Hepatocyte (in vitro differentiated cells): Measurements from ENCODE around the gene LYVE1. TPM values are rescaled to one million over a fixed set of nuclear protein-coding genes. Genes with fewer than 3 reads are reported as not detected.
A peak's percentile ranks its signal among the peaks of the same experiment; 100 is the strongest.

Experiments
- DNase-seq: peaks from one replicate; pipeline ENCODE4 v3.0.0-alpha.2; 2016; ENCODE audit warnings: low spot score
- H2AFZ ChIP-seq: fragments of 200-600 bp; sonication (generic); 2 replicates; pipeline ENCODE4 v1.6.0; 2016; ENCODE audit warnings: antibody characterized with exemption, mild to moderate bottlenecking
- H3K27ac ChIP-seq: fragments of 200-600 bp; sonication (generic); 2 replicates; pipeline ENCODE4 v1.5.1; 2016; ENCODE audit warnings: mild to moderate bottlenecking
- H3K27me3 ChIP-seq: fragments of 200-600 bp; sonication (generic); 2 replicates; pipeline ENCODE4 v1.6.1; 2016
- H3K36me3 ChIP-seq: fragments of 200-600 bp; sonication (generic); replicated peaks from 2 replicates; pipeline ENCODE4 v1.5.1; 2016; ENCODE audit warnings: low read depth; ENCODE audit not compliant: insufficient read depth
- H3K4me1 ChIP-seq: fragments of 200-600 bp; sonication (generic); 2 replicates; pipeline ENCODE4 v1.5.1; 2016; ENCODE audit warnings: mild to moderate bottlenecking, moderate library complexity; ENCODE audit not compliant: insufficient read depth
- H3K4me2 ChIP-seq: fragments of 200-600 bp; sonication (generic); 2 replicates; pipeline ENCODE4 v1.6.0; 2016
- H3K4me3 ChIP-seq: fragments of 200-600 bp; sonication (generic); 2 replicates; pipeline ENCODE4 v1.5.1; 2016; ENCODE audit warnings: mild to moderate bottlenecking
- H3K79me2 ChIP-seq: fragments of 200-600 bp; sonication (generic); 2 replicates; pipeline ENCODE4 v1.6.0; 2017; ENCODE audit warnings: mild to moderate bottlenecking
- H3K9me2 ChIP-seq: fragments of 200-600 bp; sonication (generic); replicated peaks from 2 replicates; pipeline ENCODE4 v1.6.0; 2017; ENCODE audit warnings: mild to moderate bottlenecking; ENCODE audit not compliant: insufficient read depth
- H3K9me3 ChIP-seq: fragments of 200-600 bp; sonication (generic); 2 replicates; pipeline ENCODE4 v1.5.1; 2016; ENCODE audit warnings: low read depth, mild to moderate bottlenecking
- H4K20me1 ChIP-seq: fragments of 200-600 bp; sonication (generic); 2 replicates; pipeline ENCODE4 v1.6.0; 2016; ENCODE audit warnings: mild to moderate bottlenecking; ENCODE audit not compliant: insufficient read depth, poor library complexity, severe bottlenecking
- EZH2 ChIP-seq: fragments of 200-600 bp; sonication (generic); IDR thresholded peaks from 2 replicates; pipeline ENCODE4 v1.6.1; 2016; ENCODE audit warnings: antibody characterized with exemption, mild to moderate bottlenecking, borderline replicate concordance
- EZH2phosphoT487 ChIP-seq: fragments of 200-600 bp; sonication (generic); IDR thresholded peaks from one replicate; pipeline ENCODE4 v1.6.1; 2018; ENCODE audit warnings: antibody characterized with exemption, mild to moderate bottlenecking, low read depth, moderate library complexity; ENCODE audit not compliant: unreplicated experiment, severe bottlenecking
- WGBS: methylation state at CpG from one replicate; pipeline ENCODE4 v1.1.6; 2016; ENCODE audit warnings: low lambda C conversion rate; ENCODE audit errors: missing lambda C conversion rate; 5-methylcytosine and 5-hydroxymethylcytosine counted together
- polyA plus RNA-seq: library from polyadenylated mRNA; unstranded; fragments of >200 nt; fragmentation: Nextera tagmentation; extraction: Ambion mirVana; gene quantifications from 2 replicates; pipeline ENCODE4 v1.2.1, GENCODE V29; 2016
- total RNA-seq: library from RNA; depleted of rRNA; stranded (reverse); fragments of >200 nt; gene quantifications from 2 replicates; pipeline ENCODE4 v1.2.3, GENCODE V29; 2014
- TF ChIP-seq, protein P1 (sequence below): fragments of 200-600 bp; sonication (generic); IDR thresholded peaks from 2 replicates; pipeline ENCODE4 v1.5.1; 2016; ENCODE audit warnings: antibody characterized with exemption, mild to moderate bottlenecking; ENCODE audit not compliant: poor library complexity

Gene LYVE1
- total and polyA plus RNA-seq, 2 experiments from 2014 or later = 2.9 to 9.1 TPM

GRCh38 chr11:10542776-10543175 lies 25.7 kb downstream of the LYVE1 start:
- Histone ChIP-seq H3K4me2 (no peak overlapping the region), H3K4me3 (no peak overlapping the region), H3K27ac (no peak overlapping the region), H3K27me3 (no peaks in the 10 kb centered on the region), H3K4me1 (peaks cover 4% of the 10 kb centered on the region), H3K36me3 (no peaks in the 10 kb centered on the region), H4K20me1 (no peaks in the 10 kb centered on the region), H3K79me2 (peaks cover 25% of the 10 kb centered on the region), H3K9me3 (no peaks in the 10 kb centered on the region), H3K9me2 (no peaks in the 10 kb centered on the region), H2AFZ (no peak overlapping the region)
- DNase-seq = no peak
- WGBS = 92% methylated on average over 3 of the region's 3 CpGs
- TF ChIP-seq EZH2 (no peak), EZH2phosphoT487 (no peak)
- TF ChIP-seq, protein P1, sequence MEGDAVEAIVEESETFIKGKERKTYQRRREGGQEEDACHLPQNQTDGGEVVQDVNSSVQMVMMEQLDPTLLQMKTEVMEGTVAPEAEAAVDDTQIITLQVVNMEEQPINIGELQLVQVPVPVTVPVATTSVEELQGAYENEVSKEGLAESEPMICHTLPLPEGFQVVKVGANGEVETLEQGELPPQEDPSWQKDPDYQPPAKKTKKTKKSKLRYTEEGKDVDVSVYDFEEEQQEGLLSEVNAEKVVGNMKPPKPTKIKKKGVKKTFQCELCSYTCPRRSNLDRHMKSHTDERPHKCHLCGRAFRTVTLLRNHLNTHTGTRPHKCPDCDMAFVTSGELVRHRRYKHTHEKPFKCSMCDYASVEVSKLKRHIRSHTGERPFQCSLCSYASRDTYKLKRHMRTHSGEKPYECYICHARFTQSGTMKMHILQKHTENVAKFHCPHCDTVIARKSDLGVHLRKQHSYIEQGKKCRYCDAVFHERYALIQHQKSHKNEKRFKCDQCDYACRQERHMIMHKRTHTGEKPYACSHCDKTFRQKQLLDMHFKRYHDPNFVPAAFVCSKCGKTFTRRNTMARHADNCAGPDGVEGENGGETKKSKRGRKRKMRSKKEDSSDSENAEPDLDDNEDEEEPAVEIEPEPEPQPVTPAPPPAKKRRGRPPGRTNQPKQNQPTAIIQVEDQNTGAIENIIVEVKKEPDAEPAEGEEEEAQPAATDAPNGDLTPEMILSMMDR = no peak

DNA sequence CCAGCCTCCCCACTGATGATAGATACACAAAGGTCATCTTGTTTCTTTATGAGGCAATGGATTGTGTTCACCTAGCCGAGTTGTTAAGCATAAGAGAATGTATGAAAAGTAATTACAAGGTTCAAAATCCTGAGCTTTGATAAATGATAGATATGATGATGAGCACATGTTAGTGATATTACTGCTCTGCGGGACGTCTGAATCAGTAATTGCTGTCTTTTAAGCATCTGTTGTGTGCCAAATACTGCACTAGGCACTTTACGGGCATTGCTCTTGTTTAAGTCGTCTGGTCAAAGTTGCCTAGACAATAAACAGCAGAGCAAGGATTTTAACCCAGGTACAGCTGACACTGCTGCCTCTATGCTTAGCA lies 26.9 kb downstream of the LYVE1 start:
- Histone ChIP-seq H2AFZ (peak overlapping the region; percentile 92), H3K4me2 (peak overlapping the region; percentile 86), H3K27ac (peak overlapping the region; percentile 95), H3K36me3 (no peaks in the 10 kb centered on the region), H4K20me1 (no peaks in the 10 kb centered on the region), H3K4me3 (peak overlapping the region; percentile 53), H3K9me2 (no peaks in the 10 kb centered on the region), H3K27me3 (no peaks in the 10 kb centered on the region), H3K9me3 (no peaks in the 10 kb centered on the region), H3K4me1 (peaks cover 4% of the 10 kb centered on the region), H3K79me2 (peaks cover 31% of the 10 kb centered on the region)
- TF ChIP-seq EZH2 = no peak
- no peak for TF ChIP-seq EZH2phosphoT487
- TF ChIP-seq, protein P1 = no peak
- DNase-seq = no peak
- 50% methylated on average over 5 of the region's 5 CpGs for WGBS

GRCh38 chr11:10540915-10541560 lies 27.4 kb downstream of the LYVE1 start, which contains the start of gene RNF141:
Gene RNF141 (minus strand): TSS chr11:10541187. CDS start chr11:10534158, 7,029 bp downstream.
- Histone ChIP-seq H3K27ac (peak within 1 kb of the TSS; percentile 95), H3K36me3 (no peaks in the 10 kb centered on the region), H3K9me3 (no peaks in the 10 kb centered on the region), H3K4me2 (peak within 1 kb of the TSS; percentile 86), H4K20me1 (no peaks in the 10 kb centered on the region), H2AFZ (peak within 1 kb of the TSS; percentile 92), H3K79me2 (peaks cover 35% of the 10 kb centered on the region), H3K4me1 (peaks cover 4% of the 10 kb centered on the region), H3K9me2 (no peaks in the 10 kb centered on the region), H3K27me3 (no peaks in the 10 kb centered on the region), H3K4me3 (peak within 1 kb of the TSS; percentile 88)
- no peak for TF ChIP-seq EZH2phosphoT487
- TF ChIP-seq, protein P1 = peak; percentile 78
- WGBS = 1% methylated on average over 52 of the region's 54 CpGs
- peak; percentile 98 for DNase-seq
